ENCODE measurements around the gene PADI1.

Gene PADI1

DNA sequence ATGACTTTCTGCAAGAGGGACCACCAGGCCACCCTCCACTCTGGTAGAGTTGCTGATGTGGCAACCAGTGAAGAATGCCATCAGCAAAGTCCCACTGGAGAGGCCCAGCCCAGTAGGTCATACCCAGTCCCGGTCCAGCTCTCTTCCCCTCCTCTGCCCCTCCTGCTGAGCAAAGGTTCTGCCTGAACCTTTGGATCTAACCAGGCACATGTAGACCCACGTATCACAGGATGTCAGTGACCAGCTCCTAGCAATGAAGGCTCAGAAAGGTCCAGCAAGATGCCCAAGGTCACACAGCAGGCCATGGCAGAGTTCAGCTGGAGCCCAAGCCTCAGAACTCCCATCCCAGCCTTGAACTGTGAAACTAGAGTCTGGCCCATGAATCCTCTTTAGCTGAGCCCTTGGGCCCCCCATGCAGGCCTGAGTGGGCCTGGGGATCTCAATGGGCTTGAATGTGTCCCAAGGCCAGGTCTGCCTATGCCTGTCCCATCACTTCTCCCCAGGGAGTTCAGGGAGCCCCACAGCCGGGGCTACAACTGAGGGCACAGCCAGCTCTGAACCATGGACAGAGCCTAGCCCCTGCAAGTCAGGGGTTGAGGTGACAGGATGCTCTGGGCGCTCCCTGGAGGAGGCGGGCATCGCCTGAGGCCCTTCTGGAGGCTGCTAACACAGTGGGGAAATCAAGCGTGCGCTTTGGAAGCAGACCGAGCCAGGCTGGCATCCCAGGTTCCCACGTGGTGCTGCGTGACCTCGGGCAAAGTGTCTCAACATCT lies 21.4 kb upstream of the PADI1 start:
- ATAC-seq (no peak), DNase-seq (no peak)

DNA sequence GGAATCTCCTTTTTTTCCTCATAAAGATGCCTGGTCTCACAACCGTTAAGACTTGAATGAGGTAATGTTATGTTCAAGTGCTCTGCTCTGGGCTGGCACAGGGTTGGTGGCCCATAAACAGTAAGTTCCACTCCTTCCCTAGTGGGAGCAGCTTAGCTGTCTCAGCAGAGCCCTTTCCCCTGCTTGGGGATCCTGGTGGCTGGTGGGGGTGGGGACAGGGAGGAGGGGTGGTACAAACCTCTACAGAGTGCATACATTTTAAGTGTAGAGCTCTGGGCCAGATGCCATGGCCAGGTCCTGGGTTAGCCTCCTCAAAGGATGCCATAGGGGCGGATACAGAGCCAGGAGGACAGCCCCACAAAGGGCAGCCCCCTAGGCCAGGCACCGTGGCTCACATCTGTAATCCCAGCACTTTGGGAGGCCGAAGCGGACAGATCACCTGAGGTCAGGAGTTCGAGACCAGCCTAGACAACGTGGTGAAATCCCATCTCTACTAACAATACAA lies 20.7 kb upstream of the PADI1 start:
- DNase-seq (no peak), ATAC-seq (no peak)

DNA sequence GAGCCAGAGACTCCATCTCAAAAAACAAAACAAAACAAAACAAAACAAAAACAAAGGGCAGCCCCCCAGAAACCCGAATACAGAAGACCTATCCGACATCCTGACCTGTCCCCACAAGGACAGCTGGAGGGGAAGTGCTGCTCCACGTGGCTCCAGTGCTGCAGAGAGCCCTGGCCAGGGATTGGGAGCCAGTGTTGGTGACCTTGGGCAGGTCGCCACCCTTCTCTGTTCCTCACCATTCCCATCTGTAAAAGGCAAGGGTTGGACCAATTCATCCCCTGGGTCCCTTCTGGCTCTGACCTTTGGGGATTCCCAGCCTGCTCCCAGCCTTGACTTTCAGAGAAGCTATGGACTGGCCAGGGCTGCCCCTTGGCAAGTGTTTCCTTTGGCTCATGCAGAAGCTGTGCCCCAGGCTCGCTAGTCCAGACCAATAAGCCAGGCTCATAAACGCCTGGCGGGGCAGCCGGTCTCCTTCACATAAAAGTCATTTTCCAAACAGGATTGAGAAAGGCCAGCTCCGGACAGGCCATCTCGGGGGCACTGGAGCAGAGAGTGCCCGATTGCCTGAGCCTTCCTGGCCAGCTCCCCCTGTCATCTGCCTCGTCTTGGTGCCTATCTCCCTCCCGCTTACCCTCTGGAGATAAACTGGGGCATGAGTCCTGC lies 20.0 kb upstream of the PADI1 start:
- DNase-seq (no peak), ATAC-seq (no peak)

DNA sequence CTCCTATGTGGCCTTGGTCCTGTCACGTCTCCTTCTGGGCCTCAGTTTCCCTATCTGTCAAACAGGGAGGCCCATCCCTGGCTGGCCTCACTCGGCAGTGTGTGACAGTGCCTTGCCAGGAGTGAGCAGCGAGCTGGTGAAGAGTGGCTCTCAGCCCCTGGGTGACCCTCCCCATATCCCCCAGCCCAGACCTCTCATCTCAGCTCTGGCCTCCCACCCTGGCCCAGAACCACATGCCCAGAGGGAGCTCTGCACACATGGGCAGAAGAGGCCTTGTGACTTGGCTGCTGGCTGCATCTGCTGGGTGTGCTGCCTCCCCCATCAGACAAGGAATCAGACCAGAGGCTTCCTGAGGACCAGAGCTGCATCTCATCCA lies 19.5 kb upstream of the PADI1 start:
- no peak for DNase-seq
- ATAC-seq, result no peak

DNA sequence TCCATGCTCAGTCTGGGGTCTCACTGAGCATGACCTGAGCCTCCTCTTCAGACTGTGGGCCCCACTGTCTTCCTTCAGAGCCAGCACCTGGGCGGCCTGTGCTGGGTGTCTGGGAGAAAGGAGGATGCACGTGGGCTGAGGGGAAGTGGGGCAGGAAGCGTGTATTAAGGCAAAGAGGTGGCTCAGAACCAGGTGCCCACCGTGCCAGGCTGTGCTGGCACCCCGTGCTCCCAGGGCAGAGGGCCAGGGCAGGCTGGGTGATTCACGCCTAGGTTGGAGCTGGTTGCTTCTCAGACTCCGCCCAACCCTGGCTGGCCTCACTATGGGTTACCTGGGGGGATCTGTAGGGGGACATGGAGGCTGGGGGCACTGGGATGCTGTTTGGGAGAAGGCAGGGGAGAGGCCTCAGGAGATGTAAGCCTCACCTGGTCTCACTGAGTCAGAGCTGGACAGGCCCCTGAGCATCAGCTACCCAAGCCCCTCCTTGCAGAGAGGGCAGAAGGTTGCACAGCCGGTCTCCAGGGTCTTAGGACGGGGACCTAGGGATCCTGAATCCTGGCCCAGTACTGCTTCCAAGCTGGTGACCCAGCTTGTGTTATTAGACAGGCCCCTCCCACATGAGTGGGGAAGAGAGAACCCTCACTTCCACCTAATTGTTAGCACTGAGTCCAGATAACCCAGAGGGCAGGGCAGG lies 18.6 kb upstream of the PADI1 start:
- ATAC-seq (peak; percentile 19), DNase-seq (no peak)

DNA sequence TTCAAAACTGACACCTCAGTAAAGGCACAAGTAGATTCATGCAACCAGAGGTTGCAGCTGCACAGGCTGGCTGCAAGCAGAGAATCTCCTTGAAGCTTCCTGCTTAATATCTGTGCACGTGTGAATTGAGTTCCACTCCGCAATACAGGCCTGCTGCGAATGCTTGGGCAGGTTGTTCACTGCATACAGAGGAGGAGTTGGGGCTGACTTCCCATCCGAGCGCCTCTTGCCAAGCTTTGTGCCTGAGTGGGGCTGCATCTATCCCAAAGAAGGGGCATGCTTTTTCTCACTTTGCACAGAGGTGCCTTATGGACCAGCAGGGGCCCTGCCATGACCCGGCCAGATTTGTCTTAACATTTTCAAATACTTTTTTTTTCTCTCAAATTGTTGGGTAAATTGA lies 17.9 kb upstream of the PADI1 start:
- no peak for ATAC-seq
- DNase-seq, result no peak

DNA sequence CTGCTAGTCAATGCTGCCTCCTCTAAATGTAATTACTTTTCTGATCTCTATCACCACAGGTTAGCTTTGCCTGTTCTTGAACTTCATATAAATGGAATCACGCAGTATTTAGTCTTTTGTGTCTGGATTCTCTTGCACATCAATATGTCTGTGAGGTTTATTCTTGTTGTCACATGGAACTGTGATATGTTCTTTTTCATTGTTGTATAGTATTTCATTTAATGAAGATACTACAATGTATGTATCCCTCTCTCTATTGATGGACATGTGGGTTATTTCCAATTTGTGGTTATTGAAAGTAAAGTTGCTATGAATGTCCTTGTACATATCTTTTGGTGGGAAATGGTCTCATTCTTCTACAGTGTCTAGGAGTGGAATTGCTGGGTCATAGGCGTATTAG lies 16.7 kb upstream of the PADI1 start:
- no peak for ATAC-seq
- DNase-seq, result no peak

DNA sequence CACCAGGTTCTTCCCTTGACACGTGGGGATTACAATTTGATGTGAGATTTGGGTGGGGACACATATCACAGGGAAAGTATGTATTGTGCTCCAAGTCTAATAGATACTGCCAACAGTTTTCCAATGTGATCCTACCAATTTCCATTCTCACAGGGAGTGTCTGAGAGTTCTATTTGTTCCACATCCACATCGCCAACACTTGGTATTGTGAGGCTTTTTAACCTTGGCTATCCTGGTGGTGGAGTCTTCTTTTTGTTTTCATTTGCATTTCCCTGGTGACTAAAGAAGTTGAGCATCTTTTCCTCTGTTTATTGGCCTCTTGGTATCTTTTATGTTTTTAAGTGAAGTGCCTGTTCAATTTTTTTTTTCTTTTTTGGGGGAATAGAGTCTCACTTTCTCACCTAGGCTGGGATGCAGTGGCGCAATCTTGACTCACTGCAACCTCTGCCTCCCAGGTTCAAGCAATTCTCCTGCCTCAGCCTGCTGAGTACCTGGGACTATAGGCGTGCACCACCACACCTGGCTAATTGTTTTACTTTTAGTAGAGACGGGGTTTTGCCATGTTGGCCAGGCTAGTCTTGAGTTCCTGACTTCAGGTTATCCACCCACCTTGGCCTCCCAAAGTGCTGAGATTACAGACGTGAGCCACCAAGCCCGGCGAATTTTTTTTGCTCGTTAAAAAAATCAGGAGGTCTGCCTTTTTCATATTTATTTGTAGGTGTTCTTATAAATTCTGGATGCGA lies 15.9 kb upstream of the PADI1 start:
- DNase-seq (no peak), ATAC-seq (no peak)

DNA sequence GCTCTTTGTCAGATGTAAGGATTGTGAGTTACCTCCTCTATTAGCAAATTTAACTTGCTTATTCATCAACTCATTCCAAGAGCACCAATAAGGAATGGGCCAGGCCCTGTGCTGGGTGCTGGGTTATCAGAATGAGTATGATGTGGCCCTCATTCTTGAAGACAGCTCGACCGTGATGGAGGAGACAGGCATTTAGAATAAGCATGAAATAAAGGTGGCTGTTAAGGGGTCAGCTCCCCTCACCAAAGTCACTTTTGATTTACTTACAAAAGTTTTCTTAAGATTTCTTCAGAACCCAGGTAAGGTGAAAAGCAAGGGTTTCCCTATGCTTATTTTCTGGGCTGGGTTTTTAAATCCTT lies 15.3 kb upstream of the PADI1 start:
- no peak for DNase-seq

DNA sequence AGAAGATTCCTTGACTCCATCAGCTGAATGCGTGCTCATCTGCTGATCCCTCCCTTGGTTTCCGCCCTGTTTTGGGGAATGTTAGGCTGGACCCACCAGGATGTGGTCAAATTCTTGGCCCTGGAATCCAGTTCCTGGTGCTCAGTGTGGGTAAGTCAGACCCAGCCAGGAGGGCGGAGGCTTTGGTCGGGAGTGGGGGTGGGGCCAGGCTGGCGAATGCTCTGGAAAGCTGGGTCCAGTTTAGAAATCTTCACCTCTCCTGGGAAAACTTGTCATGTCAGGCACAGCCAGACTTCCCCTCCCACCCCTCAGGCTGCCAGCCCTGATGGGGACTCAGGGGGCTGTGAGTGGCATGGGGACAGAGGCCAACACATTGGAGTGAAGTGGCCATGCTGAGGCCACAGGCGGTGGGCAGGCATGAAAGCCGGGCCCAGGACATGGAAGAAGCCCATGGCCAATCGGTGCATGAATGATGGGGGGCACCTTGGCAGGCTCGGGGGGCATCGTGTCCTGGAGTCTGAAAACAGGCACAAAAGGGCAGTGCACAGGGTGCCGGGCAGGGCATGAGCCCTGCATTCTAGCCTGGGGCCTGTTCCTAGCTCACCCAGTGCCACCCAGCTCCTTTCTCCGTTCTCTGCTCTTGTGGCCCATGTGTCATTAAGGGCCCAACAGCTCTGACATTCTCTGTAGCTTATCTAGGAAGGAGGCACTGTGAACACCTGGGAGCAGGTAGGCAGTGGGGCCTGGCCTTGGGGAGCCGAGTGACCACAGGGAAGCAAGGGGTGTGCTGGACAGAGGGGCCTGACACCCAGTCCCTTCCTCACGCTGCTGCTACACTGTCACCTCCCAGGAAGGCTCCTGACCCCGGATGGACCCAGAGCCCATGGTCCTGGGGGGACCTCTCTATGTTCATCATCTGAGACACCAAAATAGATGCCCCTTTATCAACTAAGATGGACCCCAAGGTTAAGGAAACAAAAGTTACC lies 14.6 kb upstream of the PADI1 start:
- ATAC-seq (no peak), DNase-seq (no peak)

More for the DNA sequence above, 15.3 kb upstream of the PADI1 start:
- no peak for ATAC-seq

DNA sequence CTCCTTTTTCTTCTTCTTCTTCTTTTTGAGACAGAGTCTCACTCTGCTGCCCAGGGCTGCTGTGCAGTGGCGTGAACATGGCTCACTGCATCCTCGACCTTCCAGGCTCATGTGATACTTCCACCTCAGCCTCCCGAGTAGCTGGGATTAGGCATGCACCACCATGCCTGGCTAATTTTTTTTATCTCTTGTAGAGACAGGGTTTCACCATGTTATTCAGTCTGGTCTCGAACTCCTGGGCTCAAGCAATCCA lies 13.0 kb upstream of the PADI1 start:
- DNase-seq (no peak), ATAC-seq (no peak)

DNA sequence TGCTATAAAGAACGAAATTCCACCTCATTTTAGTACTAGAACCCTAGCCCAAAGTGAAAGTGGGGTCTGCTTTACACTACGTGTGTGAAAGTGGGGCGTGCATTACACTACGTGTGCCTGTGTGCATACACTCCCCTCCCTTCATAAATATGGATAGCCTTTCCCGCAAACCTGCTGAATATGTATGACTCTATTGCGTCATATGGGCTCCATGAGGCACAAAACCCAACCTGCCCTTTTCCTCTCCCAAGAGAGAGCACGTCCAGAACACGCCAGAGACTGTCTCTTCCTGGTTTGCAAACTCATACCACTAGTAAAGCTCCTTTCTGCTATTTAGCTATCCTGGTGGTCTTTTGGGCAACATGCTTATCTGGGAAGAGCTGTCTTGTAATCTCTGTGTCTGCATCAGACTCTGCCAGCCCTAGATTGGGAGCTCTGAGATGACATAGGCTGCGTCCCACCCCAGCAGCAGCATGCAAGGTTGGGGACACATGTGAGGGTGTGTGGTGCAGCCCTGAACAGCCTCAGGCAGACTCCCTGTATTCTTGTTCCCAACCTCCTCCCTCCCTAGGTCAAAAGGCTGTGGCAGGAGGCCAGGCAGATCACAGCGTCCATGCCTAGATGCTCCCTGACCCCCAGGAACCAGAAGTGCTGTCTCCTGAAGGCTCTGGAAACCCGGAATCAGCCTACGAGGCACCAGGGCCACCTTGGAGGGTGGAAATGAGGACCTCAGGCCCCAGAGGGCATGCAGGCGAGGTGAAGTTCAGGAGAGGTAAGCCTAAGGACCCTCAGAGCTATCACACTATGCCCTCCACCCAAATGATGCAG lies 12.3 kb upstream of the PADI1 start:
- ATAC-seq (no peak), DNase-seq (no peak)

DNA sequence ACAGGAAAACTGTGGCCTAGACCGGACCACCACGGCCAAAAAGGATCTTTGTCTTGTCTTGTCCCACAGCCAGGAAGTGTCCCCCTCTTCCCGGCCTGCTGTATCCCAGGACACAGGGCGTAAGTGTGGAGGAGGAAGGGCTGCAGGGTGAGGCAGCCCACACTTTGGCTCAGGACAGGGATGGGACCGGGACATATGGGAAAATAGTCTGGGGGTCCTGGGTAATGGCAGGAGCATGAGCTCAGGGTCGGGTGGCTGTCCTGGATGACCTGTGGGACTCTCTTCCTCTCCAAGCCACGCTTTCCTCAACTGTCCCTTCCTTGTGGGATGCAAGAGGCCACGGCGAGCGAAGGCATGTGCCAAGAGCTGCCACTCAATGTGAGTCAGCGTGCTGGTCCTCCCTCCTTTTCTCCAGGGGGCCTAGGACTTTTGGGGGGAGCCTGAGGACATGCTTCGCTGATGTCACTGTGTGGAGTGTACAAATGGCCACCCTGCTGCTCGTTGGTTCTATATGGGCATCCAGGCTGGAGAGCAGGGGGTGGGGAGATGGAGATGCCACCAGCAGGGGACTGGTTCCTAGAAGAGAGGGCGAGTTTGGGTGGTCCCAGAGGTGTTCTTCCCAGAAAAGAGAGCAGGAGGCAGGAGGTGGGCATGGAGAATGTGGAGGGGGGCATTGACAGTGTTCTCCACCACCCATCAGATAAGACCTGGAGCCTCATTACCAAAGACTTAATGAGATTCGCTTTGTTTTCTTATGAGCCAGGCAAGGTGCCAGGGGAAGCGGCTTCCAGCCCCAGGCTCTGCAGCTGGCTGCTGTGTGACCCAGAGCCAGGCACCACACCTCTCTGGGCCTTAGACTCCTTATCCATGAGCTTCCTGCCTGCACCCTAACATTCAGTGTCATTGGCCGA lies 11.5 kb upstream of the PADI1 start:
- DNase-seq (no peak), ATAC-seq (no peak)

DNA sequence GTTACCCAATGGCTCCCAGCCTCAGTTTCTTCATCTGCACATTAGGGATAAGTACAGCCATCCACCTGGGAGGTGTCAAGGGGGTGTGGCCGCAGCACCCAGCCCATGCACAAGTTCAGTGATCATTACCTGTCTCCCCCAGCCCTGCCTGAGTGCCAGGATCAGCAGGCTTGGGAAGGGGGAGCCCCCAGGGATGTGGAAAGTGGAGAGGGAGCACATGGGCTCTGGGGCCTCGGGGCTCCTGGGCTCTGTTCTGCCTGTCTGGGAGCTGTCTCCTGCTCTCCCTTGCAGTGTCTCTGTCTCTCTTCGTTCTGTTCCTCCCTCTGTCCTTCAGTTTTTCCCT lies 10.8 kb upstream of the PADI1 start:
- DNase-seq (no peak), ATAC-seq (no peak)

DNA sequence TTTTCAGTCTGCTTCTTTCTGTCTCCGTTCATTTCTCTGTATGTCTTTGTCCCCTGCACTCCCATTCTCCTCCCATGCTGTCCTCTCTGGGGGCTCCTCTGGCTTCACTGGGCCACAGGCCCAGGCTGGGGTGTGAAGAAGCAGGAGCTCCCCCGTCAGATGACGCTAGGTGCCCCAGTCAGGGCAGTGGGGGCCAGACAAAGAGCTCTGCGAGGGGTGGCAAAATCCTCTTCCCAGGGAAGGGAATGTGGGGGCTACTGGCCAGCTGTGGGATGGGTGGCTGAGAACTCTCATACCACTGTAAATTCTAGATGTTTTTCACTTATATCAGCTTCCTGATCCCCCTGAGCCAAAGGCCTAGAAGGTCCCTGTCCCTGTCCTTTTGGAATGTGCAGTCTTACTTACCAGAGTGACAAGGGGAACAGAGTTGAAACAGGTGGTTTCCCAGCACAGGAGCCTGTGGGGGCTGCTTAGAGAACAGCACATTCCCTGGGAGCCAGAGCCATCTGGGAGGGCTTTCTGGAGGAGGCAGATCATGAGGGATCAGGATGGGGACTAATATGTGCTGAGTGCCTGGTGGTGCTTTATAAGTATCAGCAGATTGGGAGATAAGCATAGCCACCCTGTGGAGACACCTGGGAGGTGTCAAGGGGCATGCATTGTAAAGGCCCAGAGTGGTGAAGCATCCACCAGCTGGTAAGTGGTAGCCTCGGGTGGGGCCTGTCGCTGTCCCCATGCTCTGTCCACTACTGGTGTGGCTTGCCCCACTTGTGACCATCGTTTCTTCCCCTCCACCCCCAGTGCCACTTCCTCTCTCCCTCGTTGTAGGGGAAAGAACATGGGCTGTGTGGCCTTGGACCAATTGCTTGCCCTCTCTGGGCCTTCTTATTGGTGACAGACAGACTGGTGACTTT lies 10.1 kb upstream of the PADI1 start:
- ATAC-seq (no peak), DNase-seq (no peak)

DNA sequence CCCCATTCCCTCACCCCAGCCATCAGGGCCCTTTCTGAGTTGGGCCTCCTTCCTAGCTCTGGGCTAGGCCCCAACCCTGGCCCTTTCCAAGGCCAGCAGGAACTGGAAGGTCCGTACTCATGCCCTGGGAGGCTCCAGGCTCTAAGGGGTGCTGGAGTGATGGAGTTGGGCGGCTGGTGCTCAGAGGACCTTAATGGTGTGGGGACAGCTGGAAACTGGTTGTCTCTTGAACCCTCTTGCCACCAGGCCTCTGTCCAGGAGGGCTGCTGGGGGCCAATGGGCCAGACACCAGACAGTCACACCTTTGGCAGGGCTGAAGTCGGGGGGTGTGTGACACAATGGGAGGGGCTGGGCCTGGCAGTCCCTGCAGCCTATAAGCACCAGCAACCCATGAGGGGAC lies 9.2 kb upstream of the PADI1 start:
- DNase-seq, result no peak
- ATAC-seq, result no peak

DNA sequence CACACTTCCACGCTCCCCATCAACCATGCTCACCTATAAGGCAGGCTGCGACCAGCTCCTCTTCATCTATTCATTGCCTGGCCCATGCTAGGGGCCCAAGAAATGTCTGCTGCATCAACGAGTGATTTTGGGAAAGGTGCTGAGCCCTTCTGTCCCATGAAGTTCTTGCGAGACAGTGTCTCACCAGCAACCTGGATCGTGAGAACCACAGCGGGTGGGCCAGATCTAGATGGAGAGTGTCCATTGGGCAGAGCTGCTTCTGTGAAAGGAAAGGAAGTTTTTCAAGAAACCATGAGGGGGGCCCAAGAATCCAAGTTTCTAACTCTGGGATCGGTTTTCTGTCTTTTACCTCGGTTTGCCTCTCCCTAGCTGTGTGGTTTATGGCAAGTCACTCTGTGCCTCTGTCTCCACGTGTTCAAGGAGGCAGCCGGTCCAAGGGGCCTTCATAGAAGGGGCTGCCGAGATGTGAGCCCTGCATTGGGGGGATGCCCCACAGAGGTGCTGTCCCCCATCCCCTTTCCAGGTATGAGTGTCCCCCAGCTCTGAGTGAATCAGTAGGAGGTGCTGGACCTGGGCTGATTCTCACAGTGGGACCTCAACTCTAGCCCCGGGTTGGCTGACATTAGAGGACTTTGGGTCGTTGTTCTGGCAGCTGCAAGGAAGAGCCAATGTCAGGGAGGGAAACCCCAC lies 8.3 kb upstream of the PADI1 start:
- ATAC-seq (no peak), DNase-seq (no peak)

DNA sequence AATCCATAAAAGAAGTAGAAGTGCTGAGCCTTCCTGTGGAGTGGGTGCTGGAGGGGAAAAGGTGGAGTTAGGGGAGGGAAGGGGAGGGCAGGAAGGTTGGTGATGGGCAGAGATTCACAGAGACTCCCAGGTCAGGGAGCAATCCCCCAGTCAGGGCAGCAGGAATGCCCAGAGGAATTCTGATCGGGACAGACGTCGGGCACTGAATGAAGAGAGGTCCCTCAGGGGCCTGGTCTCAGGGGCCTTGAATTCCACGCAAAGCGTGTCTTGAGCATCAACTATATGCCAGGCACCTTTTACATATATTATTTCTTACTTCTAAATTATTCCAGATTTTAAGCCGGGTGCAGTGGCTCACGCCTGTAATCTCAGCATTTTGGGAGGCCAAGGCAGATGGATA lies 7.2 kb upstream of the PADI1 start:
- DNase-seq, result no peak
- ATAC-seq, result no peak

Measured in stimulated activated naive CD8-positive, alpha-beta T cell treated with anti-CD3 and anti-CD28 coated beads, Interleukin-15, Interleukin-2, amounts not matched to agents 100 U/mL and 50 U/mL, for 24 hours (primary cell).